GM21367 (cell line): Measurements from ENCODE around the gene EXOC2.

ENCODE experiments used
- ATAC-seq: cut with Tn5 transposase; IDR thresholded peaks from one replicate; pipeline ENCODE4 v1.9.1; 2021; ENCODE audit not compliant: unreplicated experiment

EXOC2 gene

GRCh38 chr6:448296-449056 is 244.5 kb downstream of the EXOC2 start:
- ATAC-seq, result no peak

GRCh38 chr6:447381-448165 is 245.4 kb downstream of the EXOC2 start:
- ATAC-seq, result no peak

GRCh38 chr6:446418-447366 is 246.2 kb downstream of the EXOC2 start:
- ATAC-seq, result no peak

GRCh38 chr6:445571-446417 is 247.1 kb downstream of the EXOC2 start:
- ATAC-seq, result no peak

GRCh38 chr6:444653-445275 is 248.2 kb downstream of the EXOC2 start:
- no peak for ATAC-seq

GRCh38 chr6:443621-444159 is 249.2 kb downstream of the EXOC2 start:
- ATAC-seq, result no peak

GRCh38 chr6:441126-441920 is 251.6 kb downstream of the EXOC2 start:
- no peak for ATAC-seq

- ATAC-seq, result no peak
Observed at GRCh38 chr6:439641-440167, 253.2 kb downstream of the EXOC2 start.

GRCh38 chr6:438634-439170 is 254.2 kb downstream of the EXOC2 start:
- no peak for ATAC-seq

GRCh38 chr6:437037-437392 is 255.9 kb downstream of the EXOC2 start:
- ATAC-seq, result no peak

GRCh38 chr6:436308-437036 is 256.5 kb downstream of the EXOC2 start:
- ATAC-seq, result no peak

GRCh38 chr6:435441-436307 is 257.3 kb downstream of the EXOC2 start:
- ATAC-seq, result no peak
